Hematopoietic multipotent progenitor cell treated with erythropoietin and hydrocortisone succinate and interleukin-3 and kit ligand, for 8 days (in vitro differentiated cells): ENCODE measurements around the gene MLH1.
A peak's percentile ranks its signal among the peaks of the same experiment; 100 is the strongest.

Experiments used
- DNase-seq: peaks from one replicate; pipeline ENCODE4 v3.0.0-alpha.2; 2015

Gene MLH1

GRCh38 chr3:36988356-36988755 lies 5.0 kb upstream of the MLH1 start:
- no peak for DNase-seq

GRCh38 chr3:36989005-36989404 lies 4.3 kb upstream of the MLH1 start:
- DNase-seq = no peak

- no peak for DNase-seq
Observed at GRCh38 chr3:36989568-36989967, 3.8 kb upstream of the MLH1 start.

- no peak for DNase-seq
Observed at GRCh38 chr3:36991147-36991546, 2.2 kb upstream of the MLH1 start.

GRCh38 chr3:36991923-36992805 lies 1.2 kb upstream of the MLH1 start:
- peak; percentile 68 for DNase-seq

- no peak for DNase-seq
Observed at GRCh38 chr3:36992806-36993325, 452 bp upstream of the MLH1 start, which contains the start of gene EPM2AIP1. Gene EPM2AIP1, minus strand, starts transcription at chr3:36993131. Its CDS starts 54 bp downstream, at chr3:36993077.

- DNase-seq = no peak
Observed at GRCh38 chr3:37014620-37015019, 21.3 kb downstream of the MLH1 start.

GRCh38 chr3:37015642-37016041 lies 22.3 kb downstream of the MLH1 start:
- DNase-seq = no peak

- no peak for DNase-seq
Observed at GRCh38 chr3:37016903-37017302, 23.6 kb downstream of the MLH1 start.

GRCh38 chr3:37017683-37018082 lies 24.4 kb downstream of the MLH1 start:
- no peak for DNase-seq

- DNase-seq = peak; percentile 63
Observed at GRCh38 chr3:37024092-37024491, 30.8 kb downstream of the MLH1 start.

- DNase-seq = peak; percentile 31
Observed at GRCh38 chr3:37024820-37025405, 31.6 kb downstream of the MLH1 start.

GRCh38 chr3:37025561-37026335 lies 32.4 kb downstream of the MLH1 start:
- DNase-seq = peak; percentile 85

- no peak for DNase-seq
Observed at GRCh38 chr3:37026851-37027250, 33.5 kb downstream of the MLH1 start.

- peak; percentile 98 for DNase-seq
Observed at GRCh38 chr3:37028329-37028728, 35.0 kb downstream of the MLH1 start.

GRCh38 chr3:37029111-37029510 lies 35.8 kb downstream of the MLH1 start:
- DNase-seq = no peak

- no peak for DNase-seq
Observed at GRCh38 chr3:37029516-37030163, 36.3 kb downstream of the MLH1 start.

GRCh38 chr3:37030588-37030987 lies 37.3 kb downstream of the MLH1 start:
- DNase-seq = no peak

- DNase-seq = no peak
Observed at GRCh38 chr3:37031096-37031682, 37.9 kb downstream of the MLH1 start.

GRCh38 chr3:37032961-37033360 lies 39.6 kb downstream of the MLH1 start:
- DNase-seq = no peak

- no peak for DNase-seq
Observed at GRCh38 chr3:37037352-37037751, 44.0 kb downstream of the MLH1 start.

- DNase-seq = no peak
Observed at GRCh38 chr3:37039161-37039846, 46.0 kb downstream of the MLH1 start.
